ENCODE results near the gene MTOR. TPM values are rescaled to one million over a fixed set of nuclear protein-coding genes. Genes with fewer than 3 reads are reported as not detected.
"Not testable (repeated sequence)": the region's sequence is repeated elsewhere in the genome, so short reads cannot be mapped to it uniquely, and the experiment has no call there.

Gene MTOR
- total RNA-seq, 4 donors from 2014 or later: 32.4 to 55.4 (median 42.5) TPM

- Histone ChIP-seq H3K4me1 (peaks cover 0 to 43% (median 28%) of the 10 kb centered on the region in 3 donors), H3K4me3 (peak overlapping the region; percentile 13 to 80), H3K9me3 (no peaks in the 10 kb centered on the region), H3K27ac (peak overlapping the region in 3 of 4 donors; percentile 79 to 95 (median 94)), H3K27me3 (no peaks in the 10 kb centered on the region), H3K36me3 (peaks cover 0 to 14% of the 10 kb centered on the region in 2 donors)
- WGBS, 2 donors (ENCODE audit: low coverage in 1 of 2): 13 to 15% methylated on average over 7 to 9 of the region's 9 CpGs
- ATAC-seq: no peak
- no peak for TF ChIP-seq POLR2AphosphoS5 (IDR thresholded peaks at IDR 0.05)
Measured at GRCh38 chr1:11272544-11272831, 10.1 kb upstream of the MTOR start.

DNA sequence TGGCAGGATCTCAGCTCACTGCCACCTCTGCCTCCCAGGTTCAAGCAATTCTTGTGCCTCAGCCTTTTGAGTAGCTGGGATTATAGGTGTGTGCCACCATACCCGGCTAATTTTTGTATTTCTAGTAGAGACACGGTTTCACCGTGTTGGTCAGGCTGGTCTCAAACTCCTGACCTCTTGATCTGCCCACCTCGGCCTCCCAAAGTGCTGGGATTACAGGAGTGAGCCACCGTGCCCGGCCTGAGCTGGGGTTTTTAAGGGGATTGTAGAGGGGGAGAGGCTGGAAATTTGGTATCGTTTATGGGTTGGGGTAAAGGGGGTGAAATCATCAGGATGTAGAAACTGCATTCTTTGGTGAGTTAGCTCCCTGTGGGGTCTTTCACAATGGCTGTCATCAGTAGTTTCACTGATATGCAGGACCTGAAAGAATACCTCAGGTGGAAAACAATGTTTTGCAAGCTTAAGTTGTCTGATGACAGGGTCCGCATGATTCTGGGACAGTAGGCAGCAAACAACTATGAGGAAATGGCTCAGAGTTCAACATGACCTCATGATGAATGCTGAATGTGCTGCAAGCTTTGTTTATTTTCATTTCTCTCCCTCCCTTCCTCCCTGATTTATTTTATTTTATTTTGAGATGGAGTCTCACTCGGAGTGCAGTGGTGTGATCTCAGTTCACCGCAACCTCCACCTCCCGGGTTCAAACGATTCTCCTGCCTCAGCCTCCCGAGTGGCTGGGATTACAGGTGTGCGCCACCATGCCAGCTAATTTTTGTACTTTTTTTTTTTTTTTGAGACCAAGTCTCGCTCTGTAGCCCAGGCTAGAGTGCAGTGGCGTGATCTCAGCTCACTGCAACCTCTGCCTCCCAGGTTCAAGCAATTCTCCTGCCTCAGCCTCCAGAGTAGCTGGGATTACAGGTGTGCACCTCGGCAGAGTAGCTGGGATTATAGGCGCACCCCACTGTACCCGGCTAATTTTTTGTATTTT, 5.3 kb upstream of the MTOR start:
- H3K27me3 ChIP-seq, H3K36me3 ChIP-seq, ATAC-seq, H3K4me3 ChIP-seq, H3K27ac ChIP-seq, H3K9me3 ChIP-seq: not testable (repeated sequence)
- peaks cover 0 to 11% (median 8%) of the 10 kb centered on the region in 3 donors for H3K4me1 ChIP-seq
- WGBS, 2 donors (ENCODE audit: low coverage in 1 of 2): 71 to 73% methylated on average over 8 to 12 of the region's 19 CpGs

DNA sequence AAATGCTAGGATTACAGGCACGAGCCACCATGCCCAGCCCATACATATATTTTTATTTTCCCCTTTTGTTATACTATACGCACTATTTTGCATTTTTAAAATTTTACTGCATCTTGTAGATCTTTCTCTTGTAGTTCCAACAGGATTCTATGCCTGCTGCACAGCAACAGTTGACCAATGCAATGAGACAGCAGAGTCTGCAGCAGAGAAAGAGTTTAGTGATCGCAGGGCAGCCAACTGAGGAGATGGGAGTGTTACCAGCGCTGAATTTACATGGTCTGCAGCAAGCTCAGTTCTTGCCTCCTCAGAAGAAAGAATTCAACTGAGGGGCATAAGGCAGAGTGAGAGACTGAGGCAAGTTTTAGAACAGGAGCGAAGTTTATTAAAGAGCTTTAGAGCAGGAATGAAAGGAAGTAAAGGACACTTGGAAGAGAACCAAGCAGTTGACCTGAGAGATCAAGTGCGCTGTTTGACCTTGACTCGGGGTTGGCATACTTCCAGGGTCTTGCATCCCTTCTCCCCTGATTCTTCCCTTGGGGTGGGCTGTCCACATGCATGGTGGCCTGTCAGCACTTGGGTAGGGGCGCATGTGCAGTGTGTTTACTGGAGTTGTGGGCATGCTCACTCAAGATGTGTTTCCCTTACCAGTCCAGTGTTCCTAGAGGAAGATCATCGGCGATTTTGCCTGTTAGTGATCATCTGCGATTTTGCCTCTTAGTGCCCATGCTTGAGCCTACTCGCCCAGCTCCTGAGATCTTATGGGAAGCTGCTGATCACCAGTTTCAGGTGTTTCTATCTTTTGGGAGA, 4.1 kb upstream of the MTOR start:
- 76 to 79% methylated on average over 10 of the region's 12 CpGs for WGBS, 2 donors (ENCODE audit: low coverage in 1 of 2)
- no peak overlapping the region for H3K4me3 ChIP-seq
- H3K4me1 ChIP-seq: peaks cover 0 to 9% (median 7%) of the 10 kb centered on the region in 3 donors
- no peak for TF ChIP-seq EP300 (IDR thresholded peaks at IDR 0.05)
- no peak for TF ChIP-seq CTCF (IDR thresholded peaks at IDR 0.05)
- no peak for TF ChIP-seq POLR2AphosphoS5 (IDR thresholded peaks at IDR 0.05)
- TF ChIP-seq POLR2A (IDR thresholded peaks at IDR 0.05): no peak
- H3K36me3 ChIP-seq: no peaks in the 10 kb centered on the region
- no peak for ATAC-seq
- H3K27ac ChIP-seq: no peak overlapping the region
- H3K9me3 ChIP-seq: no peaks in the 10 kb centered on the region
- H3K27me3 ChIP-seq: no peaks in the 10 kb centered on the region

GRCh38 chr1:11256299-11256698, 6.1 kb downstream of the MTOR start:
- no peaks in the 10 kb centered on the region for H3K27me3 ChIP-seq
- ATAC-seq: no peak
- peaks cover 0 to 13% (median 3%) of the 10 kb centered on the region in 3 donors for H3K4me1 ChIP-seq
- no peak overlapping the region for H3K4me3 ChIP-seq
- WGBS, 2 donors (ENCODE audit: low coverage in 1 of 2): 91% methylated on average over 1 of the region's 1 CpG; no CpG with 5 or more reads in 1 of the 2 donors
- no peaks in the 10 kb centered on the region for H3K9me3 ChIP-seq
- peaks cover 13 to 85% of the 10 kb centered on the region in 2 donors for H3K36me3 ChIP-seq
- H3K27ac ChIP-seq: no peak overlapping the region
- TF ChIP-seq EP300 (IDR thresholded peaks at IDR 0.05): no peak
- no peak for TF ChIP-seq CTCF (IDR thresholded peaks at IDR 0.05)
- TF ChIP-seq POLR2A (IDR thresholded peaks at IDR 0.05): no peak
- TF ChIP-seq POLR2AphosphoS5 (IDR thresholded peaks at IDR 0.05): no peak

GRCh38 chr1:11253226-11253625, 9.1 kb downstream of the MTOR start:
- 77 to 78% methylated on average over 8 of the region's 8 CpGs for WGBS, 2 donors (ENCODE audit: low coverage in 1 of 2)
- H3K27me3 ChIP-seq: no peaks in the 10 kb centered on the region
- ATAC-seq: no peak
- H3K9me3 ChIP-seq: no peaks in the 10 kb centered on the region
- H3K27ac ChIP-seq: no peak overlapping the region
- H3K36me3 ChIP-seq: peaks cover 12 to 87% of the 10 kb centered on the region in 2 donors
- no peaks in the 10 kb centered on the region for H3K4me1 ChIP-seq
- no peak overlapping the region for H3K4me3 ChIP-seq
- TF ChIP-seq EP300 (IDR thresholded peaks at IDR 0.05) (no peak), POLR2A (IDR thresholded peaks at IDR 0.05) (no peak), CTCF (IDR thresholded peaks at IDR 0.05) (no peak), POLR2AphosphoS5 (IDR thresholded peaks at IDR 0.05) (no peak)
